HepG2 (cell line): Measurements from ENCODE around the gene GZF1. TPM values are rescaled to one million over a fixed set of nuclear protein-coding genes. Genes with fewer than 3 reads are reported as not detected.

ENCODE experiments used
- BHLHE40 ChIP-seq: IDR thresholded peaks from 2 replicates; pipeline ENCODE4 v1.6.1; 2011; ENCODE audit warnings: low read length, improper control_type of control experiment
- CBX5 ChIP-seq: sonication (generic); formaldehyde crosslinking; IDR thresholded peaks from 2 replicates; pipeline ENCODE4 v1.4.0; 2020; ENCODE audit warnings: missing genetic modification reagents, borderline replicate concordance
- FLYWCH1 ChIP-seq: sonication (generic); formaldehyde crosslinking; IDR thresholded peaks from 2 replicates; pipeline ENCODE4 v1.8.1; 2023; ENCODE audit warnings: mild to moderate bottlenecking, missing genetic modification reagents
- FOXJ3 ChIP-seq: sonication (generic); formaldehyde crosslinking; IDR thresholded peaks from 2 replicates; pipeline ENCODE4 v1.4.0; 2020; ENCODE audit warnings: missing genetic modification reagents, mild to moderate bottlenecking, borderline replicate concordance
- FUBP1 ChIP-seq: sonication (generic); formaldehyde crosslinking; IDR thresholded peaks from 2 replicates; pipeline ENCODE4 v1.5.1; 2020; ENCODE audit warnings: missing genetic modification reagents, mild to moderate bottlenecking, borderline replicate concordance
- HDAC2 ChIP-seq: sonication (generic); formaldehyde crosslinking; IDR thresholded peaks from 2 replicates; pipeline ENCODE4 v1.4.0; 2020; ENCODE audit warnings: missing genetic modification reagents
- IRF1 ChIP-seq: sonication (generic); formaldehyde crosslinking; IDR thresholded peaks from 2 replicates; pipeline ENCODE4 v1.4.0; 2020; ENCODE audit warnings: low read depth, mild to moderate bottlenecking, missing genetic modification reagents
- MTERF4 ChIP-seq: sonication (generic); formaldehyde crosslinking; IDR thresholded peaks from 2 replicates; pipeline ENCODE4 v1.8.0; 2023; ENCODE audit warnings: mild to moderate bottlenecking, missing genetic modification reagents
- NBN ChIP-seq: fragments of 450-650 bp; conservative IDR thresholded peaks from 2 replicates; pipeline ENCODE4 v1.6.1; 2017
- POGK ChIP-seq: sonication (generic); formaldehyde crosslinking; conservative IDR thresholded peaks from 2 replicates; pipeline ENCODE4 v1.8.0; 2022; ENCODE audit warnings: mild to moderate bottlenecking, moderate library complexity, missing genetic modification reagents
- SCMH1 ChIP-seq: sonication (generic); formaldehyde crosslinking; IDR thresholded peaks from 2 replicates; pipeline ENCODE4 v1.9.0; 2021; ENCODE audit warnings: missing genetic modification reagents, mild to moderate bottlenecking, borderline replicate concordance
- ZFP91 ChIP-seq: sonication (generic); formaldehyde crosslinking; IDR thresholded peaks from 2 replicates; pipeline ENCODE4 v1.9.0; 2022; ENCODE audit warnings: missing genetic modification reagents, mild to moderate bottlenecking, borderline replicate concordance
- ZNF33A ChIP-seq: sonication (generic); formaldehyde crosslinking; IDR thresholded peaks from 2 replicates; pipeline ENCODE4 v1.5.1; 2020; ENCODE audit warnings: missing genetic modification reagents, mild to moderate bottlenecking, moderate library complexity, borderline replicate concordance
- ZNF414 ChIP-seq: sonication (generic); formaldehyde crosslinking; IDR thresholded peaks from 2 replicates; pipeline ENCODE4 v1.5.0; 2020; ENCODE audit warnings: missing genetic modification reagents
- ZNF513 ChIP-seq: sonication (generic); formaldehyde crosslinking; conservative IDR thresholded peaks from 2 replicates; pipeline ENCODE4 v1.5.0; 2020; ENCODE audit warnings: missing genetic modification reagents
- ZNF607 ChIP-seq: sonication (generic); formaldehyde crosslinking; IDR thresholded peaks from 2 replicates; pipeline ENCODE4 v1.5.1; 2020; ENCODE audit warnings: missing genetic modification reagents, mild to moderate bottlenecking, borderline replicate concordance
- ZNF703 ChIP-seq: sonication (generic); formaldehyde crosslinking; IDR thresholded peaks from 2 replicates; pipeline ENCODE4 v1.5.1; 2020; ENCODE audit warnings: missing genetic modification reagents, mild to moderate bottlenecking, moderate library complexity, borderline replicate concordance
- polyA plus RNA-seq, 8 experiments: library from polyadenylated mRNA; depleted of rRNA in 3 of 8; stranded (reverse) in 7 of 8; unstranded in 1 of 8; fragments of >200 nt; fragmentation: Illumina TruSeq in 4 of 8; extraction: Trizol in 4 of 8; gene quantifications; 2 replicates each; pipeline versions ENCODE4 v1.2.1 to v1.2.3, GENCODE V29; 2011 to 2016; ENCODE audit warnings: low read depth in 4 of 8, missing spikeins in 1 of 8, mixed read lengths in 1 of 8; ENCODE audit not compliant: insufficient read depth in 1 of 8
- total RNA-seq, 5 experiments: library from RNA; depleted of rRNA; stranded (reverse); fragments of >200 nt; fragmentation: Illumina TruSeq; extraction: Trizol; gene quantifications; 2 replicates each; pipeline ENCODE4 v1.2.3, GENCODE V29; 2016; ENCODE audit warnings: low read depth in 1 of 5

Gene GZF1
- total and polyA plus RNA-seq, 2 of the 13 experiments (the other 11 are each of a cell fraction or from before 2014, with no cell fraction given): 16.9 to 26.0 TPM

- TF ChIP-seq FOXJ3 (CRISPR knock-in tag): no peak
- no peak for TF ChIP-seq ZNF33A (CRISPR knock-in tag)
- no peak for TF ChIP-seq FUBP1 (CRISPR knock-in tag)
- TF ChIP-seq NBN: no peak
- no peak for TF ChIP-seq ZNF414 (CRISPR knock-in tag)
- TF ChIP-seq IRF1 (CRISPR knock-in tag): no peak
- no peak for TF ChIP-seq BHLHE40
- TF ChIP-seq MTERF4 (CRISPR knock-in tag): no peak
- TF ChIP-seq CBX5: no peak
- TF ChIP-seq POGK (CRISPR knock-in tag): no peak; the same call in 1 of the 2 replicates
- TF ChIP-seq ZNF607 (CRISPR knock-in tag): no peak
- no peak; the same call in 1 of the 2 replicates for TF ChIP-seq HDAC2
- no peak for TF ChIP-seq FLYWCH1 (CRISPR knock-in tag)
- no peak for TF ChIP-seq ZFP91 (CRISPR knock-in tag)
- TF ChIP-seq ZNF703 (CRISPR knock-in tag): no peak
- TF ChIP-seq SCMH1 (CRISPR knock-in tag): no peak
- TF ChIP-seq ZNF513 (CRISPR knock-in tag): no peak
Measured at GRCh38 chr20:23419995-23420901, 58.3 kb downstream of the GZF1 start (continued).
